Dermis blood vessel endothelial cell (primary cell): ENCODE results near the gene RPH3AL. TPM values are rescaled to one million over a fixed set of nuclear protein-coding genes. Genes with fewer than 3 reads are reported as not detected.
"Not testable (repeated sequence)": the region's sequence is repeated elsewhere in the genome, so short reads cannot be mapped to it uniquely, and the experiment has no call there.

Experiments used
- DNase-seq: peaks from one replicate; pipeline ENCODE4 v3.0.0; 2010
- total RNA-seq: library from RNA; depleted of rRNA; stranded (reverse); fragments of >200 nt; gene quantifications from 2 replicates; pipeline ENCODE4 v1.2.3, GENCODE V29; 2014

Gene RPH3AL
- total RNA-seq, 1 donor from 2014 or later = 22.0 TPM

- no peak for DNase-seq
Observed at GRCh38 chr17:219696-220095, 132.9 kb downstream of the RPH3AL start.

GRCh38 chr17:218432-219110, 134.0 kb downstream of the RPH3AL start:
- peak; percentile 42 for DNase-seq

DNA sequence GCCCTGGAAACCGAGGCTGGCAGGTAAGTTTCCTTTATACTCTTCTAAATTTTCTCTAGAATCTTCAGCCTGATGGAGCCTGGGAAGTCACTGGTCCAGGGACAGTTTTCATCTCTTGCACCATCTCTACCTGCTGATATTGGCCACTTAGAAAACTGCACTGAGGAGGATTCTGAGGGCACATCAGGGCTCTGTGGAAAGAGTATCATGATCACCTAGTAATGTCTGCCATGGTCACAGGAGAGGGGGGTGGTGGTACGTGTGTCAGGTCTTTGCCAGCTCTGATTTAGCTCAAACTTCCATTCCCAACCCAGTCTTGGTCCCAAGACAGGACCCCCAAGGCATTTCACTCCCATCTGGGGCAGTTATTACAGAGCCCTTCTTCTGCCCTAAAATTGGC, 136.0 kb downstream of the RPH3AL start:
- DNase-seq = no peak

- peak; percentile 40 for DNase-seq
Observed at GRCh38 chr17:215563-216478, 136.8 kb downstream of the RPH3AL start.

DNA sequence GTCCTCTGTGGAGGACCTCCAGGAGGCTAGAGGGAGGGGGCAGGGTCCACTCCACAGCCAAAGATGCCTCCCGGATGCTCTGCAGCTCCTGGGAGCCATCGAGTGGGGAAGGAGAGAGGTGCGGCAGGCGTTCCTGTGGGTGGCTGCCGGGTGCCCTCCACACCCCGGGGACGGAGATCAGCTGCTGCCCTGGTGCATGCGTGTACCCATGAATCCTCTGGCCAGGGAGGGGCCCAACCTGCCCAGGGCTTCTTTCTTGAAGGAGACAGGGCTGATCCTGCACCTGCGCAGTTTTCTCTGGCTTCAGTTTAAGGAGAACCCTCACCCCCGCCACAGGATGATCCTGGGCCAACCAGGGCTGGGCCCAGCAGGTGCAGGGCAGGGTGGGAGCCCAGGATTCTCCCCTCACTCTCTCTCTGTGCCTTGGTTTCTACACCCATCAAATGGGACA, 137.7 kb downstream of the RPH3AL start:
- DNase-seq = no peak

- no peak for DNase-seq
Observed at GRCh38 chr17:213286-214105, 139.1 kb downstream of the RPH3AL start.

DNA sequence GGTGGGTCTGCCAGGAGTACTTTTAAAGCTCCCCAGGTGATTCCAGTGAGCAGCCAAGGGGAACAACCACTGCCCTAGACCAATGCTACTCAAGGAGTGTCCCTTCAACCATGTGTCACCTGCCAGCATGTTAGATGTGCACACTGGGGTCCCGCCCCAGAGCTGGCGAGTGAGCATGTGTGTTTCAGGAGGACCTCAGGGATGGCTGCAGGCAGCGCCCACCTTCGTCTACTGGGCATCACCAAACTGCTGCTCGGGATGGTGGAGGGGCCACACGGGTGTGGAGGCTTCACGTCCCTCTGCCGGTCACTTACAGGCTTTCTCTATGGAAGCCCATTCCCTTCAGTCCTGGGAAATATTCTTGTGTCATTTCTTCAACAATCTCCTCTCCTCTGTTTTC, 142.2 kb downstream of the RPH3AL start:
- no peak for DNase-seq

DNA sequence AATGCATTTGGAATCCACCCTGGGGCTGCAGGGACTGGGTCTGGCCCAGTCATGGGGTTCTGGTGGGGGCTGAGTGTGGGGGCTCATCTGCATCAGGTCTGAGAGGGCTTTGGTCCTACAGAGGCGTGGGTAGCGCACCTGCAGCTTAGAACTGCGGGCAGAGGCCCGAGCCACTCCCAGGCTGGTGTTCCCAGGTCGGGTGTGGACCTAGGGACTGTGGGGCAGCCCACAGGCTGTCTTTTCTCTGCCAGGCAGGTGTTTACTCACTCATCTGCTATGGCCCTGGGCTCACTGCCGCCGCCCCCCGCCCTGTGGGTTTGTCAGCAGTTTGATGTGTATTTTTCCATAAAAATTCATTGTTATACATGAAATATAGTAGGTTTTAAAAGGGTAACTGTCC, 144.2 kb downstream of the RPH3AL start:
- DNase-seq = no peak

GRCh38 chr17:207775-208174, 144.8 kb downstream of the RPH3AL start:
- no peak for DNase-seq

DNA sequence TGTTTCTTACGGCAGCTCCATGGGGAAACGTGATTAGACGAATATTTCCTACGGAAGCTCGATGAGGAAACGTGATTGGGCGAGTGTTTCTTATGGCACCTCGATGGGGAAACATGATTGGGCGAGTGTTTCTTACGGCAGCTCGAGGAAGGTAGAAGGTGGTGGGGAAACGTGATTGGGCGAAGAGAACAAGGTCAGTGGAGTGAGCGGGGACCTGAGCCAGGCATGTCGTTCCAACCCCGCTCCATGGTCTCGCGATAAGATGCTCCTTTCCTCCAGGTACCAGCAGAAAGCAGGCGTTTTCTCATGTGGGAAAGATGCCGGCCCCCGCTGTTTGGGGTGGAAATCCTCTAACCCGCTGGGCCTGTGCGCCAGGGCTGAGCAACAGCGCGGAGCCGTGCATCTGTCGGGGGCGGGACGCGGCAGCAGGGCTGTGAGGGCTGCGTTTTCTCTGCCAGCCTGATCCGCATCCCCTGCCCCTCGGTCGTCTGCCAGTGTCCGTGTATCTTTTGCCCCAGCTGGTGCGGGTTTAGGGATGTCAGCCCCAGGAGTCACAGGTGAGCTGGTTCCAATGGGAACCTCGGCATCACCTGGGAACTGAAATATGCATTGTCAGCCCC, 145.6 kb downstream of the RPH3AL start:
- DNase-seq = no peak

DNA sequence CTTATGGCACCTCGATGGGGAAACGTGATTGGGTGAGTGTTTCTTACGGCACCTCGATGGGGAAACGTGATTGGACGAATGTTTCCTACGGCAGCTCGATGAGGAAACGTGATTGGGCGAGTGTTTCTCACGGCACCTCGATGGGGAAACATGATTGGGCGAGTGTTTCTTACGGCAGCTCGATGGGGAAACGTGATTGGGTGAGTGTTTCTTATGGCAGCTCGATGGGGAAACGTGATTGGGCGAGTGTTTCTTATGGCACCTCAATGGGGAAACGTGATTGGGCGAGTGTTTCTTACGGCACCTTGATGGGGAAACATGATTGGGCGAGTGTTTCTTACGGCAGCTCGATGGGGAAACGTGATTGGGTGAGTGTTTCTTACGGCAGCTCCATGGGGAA, 146.1 kb downstream of the RPH3AL start:
- not testable (repeated sequence) for DNase-seq

GRCh38 chr17:205817-206216, 146.8 kb downstream of the RPH3AL start:
- DNase-seq = no peak

DNA sequence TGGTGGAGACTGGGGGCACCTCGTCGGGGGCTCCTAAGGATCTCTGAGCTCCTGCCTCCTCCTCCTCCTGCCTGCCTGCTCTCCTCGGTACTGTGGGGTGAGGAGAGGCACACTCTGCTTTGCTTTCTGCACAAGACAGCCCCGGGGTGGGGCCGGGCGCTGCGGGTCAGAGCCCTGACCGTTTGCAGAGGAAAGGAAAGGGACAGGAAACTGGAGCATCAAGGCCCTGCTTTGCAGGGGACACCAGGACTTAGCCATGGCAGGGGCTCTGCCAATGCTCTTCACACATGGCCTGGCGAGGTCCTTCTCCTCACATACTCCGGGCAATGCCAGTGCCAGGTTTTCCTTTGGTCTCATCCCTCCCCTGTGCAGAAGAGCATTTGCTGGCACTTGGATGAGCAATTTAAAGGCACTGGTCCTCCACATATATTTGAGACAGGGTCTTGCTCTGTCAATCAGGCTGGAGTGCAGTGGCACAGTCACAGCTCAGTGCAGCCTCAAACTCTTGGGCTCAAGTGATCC, 147.4 kb downstream of the RPH3AL start:
- no peak for DNase-seq

DNA sequence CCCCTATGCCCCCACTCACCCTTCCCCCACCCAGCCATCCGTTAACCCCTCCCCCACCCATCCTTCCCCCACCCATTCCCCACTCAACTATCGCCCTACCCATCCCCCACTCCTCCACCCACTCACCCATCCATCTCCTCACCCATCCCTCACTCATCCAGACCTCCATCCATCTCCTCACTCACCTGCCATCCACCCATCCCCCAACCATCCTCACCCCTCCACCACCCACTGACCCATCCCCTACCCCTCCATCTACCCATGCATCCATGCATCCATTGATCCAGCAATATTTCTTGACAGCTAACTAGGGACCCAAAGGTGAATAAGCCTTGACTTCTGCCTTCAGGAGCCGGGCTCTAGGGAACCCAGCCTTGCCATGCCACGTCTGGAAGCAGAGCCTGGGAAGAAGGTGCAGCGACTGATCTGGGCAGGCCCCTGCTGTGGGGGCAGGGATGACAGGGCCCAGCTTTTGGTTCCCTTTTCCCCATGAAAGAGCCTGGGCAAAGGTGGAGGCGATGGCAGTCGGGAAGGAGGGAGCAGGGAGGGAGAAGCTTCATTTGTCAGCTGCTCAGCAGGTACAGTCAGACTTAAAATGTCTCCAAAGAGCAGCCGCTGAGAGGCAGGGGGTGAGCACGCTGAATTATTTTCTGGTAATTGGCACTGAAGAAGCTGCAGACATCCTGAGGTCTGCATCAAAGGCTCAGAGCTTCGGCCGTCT, 148.0 kb downstream of the RPH3AL start:
- DNase-seq = no peak

GRCh38 chr17:202501-202951, 150.1 kb downstream of the RPH3AL start:
- no peak for DNase-seq

- not testable (repeated sequence) for DNase-seq
Observed at GRCh38 chr17:201736-202135, 150.9 kb downstream of the RPH3AL start.

GRCh38 chr17:201257-201656, 151.3 kb downstream of the RPH3AL start:
- not testable (repeated sequence) for DNase-seq

GRCh38 chr17:200586-200985, 152.0 kb downstream of the RPH3AL start:
- no peak for DNase-seq

DNA sequence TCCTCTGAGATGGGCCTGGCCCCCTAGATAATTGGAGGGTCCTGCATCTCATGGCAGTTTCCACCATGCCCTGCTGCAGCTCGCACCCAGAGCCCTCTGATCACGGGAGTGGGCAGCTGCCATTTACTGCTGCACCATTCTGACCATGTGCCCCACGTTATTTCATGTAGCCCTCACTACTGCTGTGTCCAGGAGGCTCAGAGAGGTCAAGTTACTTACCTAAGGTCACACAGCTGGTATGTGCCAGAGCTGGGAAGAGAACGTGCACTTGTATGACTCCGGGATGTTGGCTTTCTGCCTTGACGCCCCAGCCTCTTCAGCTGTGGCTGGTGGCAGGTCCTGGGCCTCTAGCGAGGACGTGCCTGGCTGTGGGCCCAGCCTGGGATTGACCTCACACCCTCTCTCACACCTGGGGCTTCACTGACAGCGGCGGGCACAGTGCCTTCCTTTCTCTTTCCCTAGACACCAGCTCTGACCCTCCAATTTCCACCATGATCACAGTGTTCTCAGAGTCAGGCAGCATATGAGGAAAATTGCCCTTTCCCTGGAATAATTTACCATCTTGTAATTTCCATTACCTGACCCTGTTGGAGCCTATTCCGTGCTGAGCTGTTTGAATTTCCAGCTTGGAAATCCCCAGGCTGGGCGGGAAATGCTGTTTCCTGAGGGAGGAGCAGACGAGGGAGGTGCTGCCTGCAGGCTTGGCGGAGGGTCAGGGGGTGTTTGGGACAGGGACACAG, 152.6 kb downstream of the RPH3AL start:
- DNase-seq = peak; percentile 87

DNA sequence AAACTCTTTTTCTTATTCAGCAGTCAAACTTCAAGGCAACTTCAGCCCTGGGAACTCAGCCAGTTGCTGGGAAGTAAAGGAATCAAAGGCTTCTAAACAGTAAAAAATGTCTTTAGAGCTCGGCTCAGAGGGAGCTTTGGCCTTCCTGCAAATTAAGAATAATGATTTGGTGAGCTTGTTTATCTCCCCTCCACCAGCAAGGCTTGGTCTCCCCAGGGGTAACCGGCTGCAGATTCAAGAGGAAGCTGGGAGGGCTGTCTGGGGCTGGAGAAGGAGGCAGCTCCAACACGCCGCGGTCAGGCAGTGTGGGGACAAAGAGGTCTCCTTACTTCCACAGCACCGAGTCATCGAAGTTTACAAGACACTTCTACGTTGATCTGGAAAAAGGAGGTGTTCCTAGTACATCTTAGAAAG, 153.4 kb downstream of the RPH3AL start:
- DNase-seq = peak; percentile 39

GRCh38 chr17:198225-198624, 154.4 kb downstream of the RPH3AL start:
- DNase-seq = not testable (repeated sequence)
